OCI-LY3 (cell line): ENCODE measurements around the gene ENO1.

Experiments
- H2AFZ ChIP-seq: fragments of 200-600, 300-600 bp; shearing (Covaris generic); 2 replicates; pipeline ENCODE4 v1.6.0; 2014; ENCODE audit warnings: antibody characterized with exemption, low read depth, low read length
- H3K27ac ChIP-seq: fragments of 200-600, 300-600 bp; sonication (generic); 2 replicates; pipeline ENCODE4 v1.5.1; 2014; ENCODE audit warnings: mild to moderate bottlenecking, low read length, moderate library complexity, mixed read lengths
- H3K27me3 ChIP-seq: fragments of 200-600, 300-600 bp; sonication (generic); 2 replicates; pipeline ENCODE4 v1.6.1; 2014; ENCODE audit warnings: low read depth, low read length, mixed read lengths
- H3K36me3 ChIP-seq: fragments of 200-600, 300-600 bp; sonication (generic); replicated peaks from 2 replicates; pipeline ENCODE3; 2014; ENCODE audit warnings: low read depth, low read length, mixed read lengths
- H3K4me1 ChIP-seq: fragments of 300-600, 200-600 bp; sonication (generic); 2 replicates; pipeline ENCODE4 v1.6.1; 2014; ENCODE audit warnings: low read length, mixed read lengths
- H3K4me2 ChIP-seq: fragments of 200-600, 300-600 bp; sonication (generic); 2 replicates; pipeline ENCODE4 v1.6.1; 2014; ENCODE audit warnings: low read length, mixed read lengths
- H3K4me3 ChIP-seq: fragments of 300-600, 200-600 bp; sonication (generic); 2 replicates; pipeline ENCODE4 v1.5.1; 2014; ENCODE audit warnings: antibody characterized with exemption, mild to moderate bottlenecking, low read length, moderate library complexity
- H3K79me2 ChIP-seq: fragments of 300-600, 200-600 bp; shearing (Covaris generic); 2 replicates; pipeline ENCODE4 v1.6.1; 2014; ENCODE audit warnings: mild to moderate bottlenecking, low read length, mixed read lengths
- H3K9ac ChIP-seq: fragments of 300-600, 200-600 bp; shearing (Covaris generic); 2 replicates; pipeline ENCODE4 v1.6.0; 2014; ENCODE audit warnings: mild to moderate bottlenecking, low read length, moderate library complexity
- H3K9me3 ChIP-seq: fragments of 200-600, 300-600 bp; shearing (Covaris generic); 2 replicates; pipeline ENCODE4 v1.6.1; 2014; ENCODE audit warnings: low read length, mixed read lengths; ENCODE audit not compliant: insufficient read depth
- H4K20me1 ChIP-seq: fragments of 200-600, 300-600 bp; sonication (generic); 2 replicates; pipeline ENCODE4 v1.6.1; 2016; ENCODE audit warnings: low read length, mixed read lengths; ENCODE audit not compliant: insufficient read depth
- CTCF ChIP-seq: fragments of 200-600, 300-600 bp; sonication (generic); IDR thresholded peaks from 2 replicates; pipeline ENCODE4 v1.5.1; 2014; ENCODE audit warnings: antibody characterized with exemption, low read length, low read depth
- EZH2phosphoT487 ChIP-seq: fragments of 200-600 bp; shearing (Covaris generic); IDR thresholded peaks from 2 replicates; pipeline ENCODE4 v1.6.1; 2018; ENCODE audit warnings: antibody characterized with exemption, mixed run types, low read depth

The ENO1 gene

GRCh38 chr1:8876087-8876486 is 2.4 kb downstream of the ENO1 start:
- Histone ChIP-seq H3K4me3 (peak overlapping the region; percentile 98), H4K20me1 (peaks cover 62% of the 10 kb centered on the region), H3K36me3 (peaks cover 63% of the 10 kb centered on the region), H3K79me2 (peaks cover 84% of the 10 kb centered on the region), H3K9me3 (no peaks in the 10 kb centered on the region), H2AFZ (no peak overlapping the region), H3K27ac (0 out of 2 replicates have a peak overlapping the region, but pooled peaks have one; percentile 2), H3K4me2 (peak overlapping the region; percentile 73), H3K4me1 (peaks cover 33% of the 10 kb centered on the region), H3K9ac (peak overlapping the region; percentile 99; the same call in 1 of the 2 replicates), H3K27me3 (no peaks in the 10 kb centered on the region)
- TF ChIP-seq EZH2phosphoT487 (no peak), CTCF (no peak)

DNA sequence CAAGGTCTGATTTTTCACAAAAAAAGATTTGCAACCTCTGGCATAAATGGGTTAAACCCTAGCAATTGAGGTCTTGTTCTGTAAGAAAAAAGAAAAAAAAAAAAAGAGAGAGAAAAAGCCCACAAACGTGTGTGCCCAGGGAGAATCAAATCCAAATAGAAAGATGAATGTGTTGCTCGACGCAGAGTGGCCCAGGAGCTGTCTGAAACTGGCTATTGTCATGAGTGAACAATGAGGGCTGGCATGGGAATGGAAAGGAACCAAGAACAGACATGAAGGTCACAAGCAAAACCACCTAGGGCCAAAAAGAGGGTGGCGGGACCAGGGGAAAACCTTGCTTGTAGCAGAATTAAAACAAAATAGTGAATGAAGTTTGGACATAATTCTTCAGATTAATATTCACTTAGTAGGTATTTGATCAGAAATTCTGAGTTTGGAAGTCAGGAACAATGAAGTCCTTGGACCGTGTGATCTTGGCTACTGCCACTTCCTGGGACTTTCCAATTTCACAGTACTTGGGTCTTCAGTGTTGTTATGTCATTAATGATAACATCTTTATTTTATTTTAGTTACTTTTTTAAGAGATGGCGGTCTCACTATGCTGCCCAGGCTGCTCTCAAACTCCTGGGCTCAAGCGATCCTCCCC is 3.1 kb downstream of the ENO1 start:
- no peaks in the 10 kb centered on the region for H3K9me3 ChIP-seq
- peaks cover 29% of the 10 kb centered on the region for H3K4me1 ChIP-seq
- peaks cover 91% of the 10 kb centered on the region for H3K79me2 ChIP-seq
- peaks cover 69% of the 10 kb centered on the region for H4K20me1 ChIP-seq
- peaks cover 71% of the 10 kb centered on the region for H3K36me3 ChIP-seq
- H3K9ac ChIP-seq = no peak overlapping the region
- no peak overlapping the region for H2AFZ ChIP-seq
- no peaks in the 10 kb centered on the region for H3K27me3 ChIP-seq
- H3K4me3 ChIP-seq = peak overlapping the region; percentile 98
- no peak for TF ChIP-seq CTCF
- TF ChIP-seq EZH2phosphoT487 = no peak
- H3K4me2 ChIP-seq = peak overlapping the region; percentile 73
- H3K27ac ChIP-seq = 0 out of 2 replicates have a peak overlapping the region, but pooled peaks have one; percentile 2

GRCh38 chr1:8874230-8875201 is 4.0 kb downstream of the ENO1 start:
- no peak overlapping the region for H3K4me3 ChIP-seq
- peaks cover 77% of the 10 kb centered on the region for H4K20me1 ChIP-seq
- TF ChIP-seq CTCF = no peak
- no peak for TF ChIP-seq EZH2phosphoT487
- no peak overlapping the region for H2AFZ ChIP-seq
- H3K27ac ChIP-seq = no peak overlapping the region
- H3K4me2 ChIP-seq = peak overlapping the region; percentile 73; the same call in 1 of the 2 replicates
- H3K36me3 ChIP-seq = peaks cover 77% of the 10 kb centered on the region
- no peak overlapping the region for H3K9ac ChIP-seq
- peaks cover 95% of the 10 kb centered on the region for H3K79me2 ChIP-seq
- no peaks in the 10 kb centered on the region for H3K27me3 ChIP-seq
- no peaks in the 10 kb centered on the region for H3K9me3 ChIP-seq
- H3K4me1 ChIP-seq = peaks cover 21% of the 10 kb centered on the region
